BLaER1 (cell line): Measurements from ENCODE around the gene POFUT2.

ENCODE experiments used
- H3K27ac ChIP-seq: shearing (Covaris generic); formaldehyde crosslinking; 2 replicates; pipeline ENCODE4 v1.8.1; 2022
- H3K27me3 ChIP-seq: shearing (Covaris generic); formaldehyde crosslinking; 2 replicates; pipeline ENCODE4 v1.8.1; 2022
- H3K36me3 ChIP-seq: shearing (Covaris generic); formaldehyde crosslinking; 2 replicates; pipeline ENCODE4 v1.8.1; 2022
- H3K4me1 ChIP-seq: shearing (Covaris generic); formaldehyde crosslinking; 2 replicates; pipeline ENCODE4 v1.8.1; 2022
- H3K4me2 ChIP-seq: shearing (Covaris generic); formaldehyde crosslinking; 2 replicates; pipeline ENCODE4 v1.8.1; 2022
- H3K4me3 ChIP-seq: shearing (Covaris generic); formaldehyde crosslinking; 2 replicates; pipeline ENCODE4 v1.8.1; 2022
- H3K9ac ChIP-seq: shearing (Covaris generic); formaldehyde crosslinking; 2 replicates; pipeline ENCODE4 v1.8.1; 2022
- H3K9me3 ChIP-seq: shearing (Covaris generic); formaldehyde crosslinking; 2 replicates; pipeline ENCODE4 v1.8.1; 2022
- H4K20me1 ChIP-seq: shearing (Covaris generic); formaldehyde crosslinking; 2 replicates; pipeline ENCODE4 v1.8.1; 2022
- Cebpa-rat ChIP-seq: shearing (Covaris generic); IDR thresholded peaks from 2 replicates; pipeline ENCODE4 v1.8.1; 2022

The POFUT2 gene

GRCh38 chr21:45265721-45266517 lies 21.8 kb downstream of the POFUT2 start:
- H3K9ac ChIP-seq = 0 out of 2 replicates have a peak overlapping the region, but pooled peaks have one; percentile 31
- peaks cover 21% of the 10 kb centered on the region for H3K4me1 ChIP-seq
- no peak overlapping the region for H3K4me3 ChIP-seq
- H3K36me3 ChIP-seq = peaks cover 63% of the 10 kb centered on the region
- H3K27me3 ChIP-seq = no peaks in the 10 kb centered on the region
- peak overlapping the region; percentile 82 for H3K27ac ChIP-seq
- peaks cover 25% of the 10 kb centered on the region for H3K9me3 ChIP-seq
- H3K4me2 ChIP-seq = peak overlapping the region; percentile 69
- H4K20me1 ChIP-seq = peaks cover 8% of the 10 kb centered on the region; the same call in 1 of the 2 replicates
- TF ChIP-seq Cebpa-rat = no peak

- Histone ChIP-seq H3K9ac (no peak overlapping the region), H3K36me3 (peaks cover 54% of the 10 kb centered on the region), H3K27ac (no peak overlapping the region), H3K4me3 (no peak overlapping the region), H3K4me2 (no peak overlapping the region), H3K4me1 (peaks cover 30% of the 10 kb centered on the region), H3K9me3 (peaks cover 16% of the 10 kb centered on the region), H3K27me3 (no peaks in the 10 kb centered on the region), H4K20me1 (peaks cover 8% of the 10 kb centered on the region; the same call in 1 of the 2 replicates)
- TF ChIP-seq Cebpa-rat = no peak
Observed at GRCh38 chr21:45264912-45265515, 22.7 kb downstream of the POFUT2 start.

GRCh38 chr21:45264146-45264911 lies 23.4 kb downstream of the POFUT2 start:
- peaks cover 47% of the 10 kb centered on the region for H3K36me3 ChIP-seq
- TF ChIP-seq Cebpa-rat = no peak

GRCh38 chr21:45263534-45263933 lies 24.2 kb downstream of the POFUT2 start:
- H3K27me3 ChIP-seq = no peaks in the 10 kb centered on the region
- H3K27ac ChIP-seq = no peak overlapping the region
- peaks cover 30% of the 10 kb centered on the region for H3K4me1 ChIP-seq
- no peak overlapping the region for H3K4me2 ChIP-seq
- no peak overlapping the region for H3K4me3 ChIP-seq
- peaks cover 8% of the 10 kb centered on the region; the same call in 1 of the 2 replicates for H4K20me1 ChIP-seq
- H3K9me3 ChIP-seq = peaks cover 7% of the 10 kb centered on the region
- H3K36me3 ChIP-seq = peaks cover 47% of the 10 kb centered on the region
- H3K9ac ChIP-seq = no peak overlapping the region
- no peak for TF ChIP-seq Cebpa-rat

More at GRCh38 chr21:45264146-45264911, 23.4 kb downstream of the POFUT2 start:
- Histone ChIP-seq H3K4me2 (no peak overlapping the region), H4K20me1 (peaks cover 8% of the 10 kb centered on the region; the same call in 1 of the 2 replicates), H3K27ac (no peak overlapping the region), H3K4me1 (peaks cover 30% of the 10 kb centered on the region), H3K9ac (no peak overlapping the region), H3K9me3 (peaks cover 9% of the 10 kb centered on the region), H3K27me3 (no peaks in the 10 kb centered on the region), H3K4me3 (no peak overlapping the region)

- H3K4me3 ChIP-seq = no peak overlapping the region
- H3K4me2 ChIP-seq = no peak overlapping the region
- no peak overlapping the region for H3K9ac ChIP-seq
- H3K27me3 ChIP-seq = no peaks in the 10 kb centered on the region
- peaks cover 5% of the 10 kb centered on the region for H3K9me3 ChIP-seq
- peaks cover 43% of the 10 kb centered on the region for H3K36me3 ChIP-seq
- peaks cover 35% of the 10 kb centered on the region for H3K4me1 ChIP-seq
- no peak for TF ChIP-seq Cebpa-rat
- no peak overlapping the region for H3K27ac ChIP-seq
- peaks cover 8% of the 10 kb centered on the region; the same call in 1 of the 2 replicates for H4K20me1 ChIP-seq
Observed at GRCh38 chr21:45262616-45263015, 25.1 kb downstream of the POFUT2 start.

GRCh38 chr21:45262041-45262581 lies 25.6 kb downstream of the POFUT2 start:
- Histone ChIP-seq H3K27ac (no peak overlapping the region), H3K4me2 (no peak overlapping the region), H3K9ac (no peak overlapping the region), H3K36me3 (peaks cover 38% of the 10 kb centered on the region), H4K20me1 (peaks cover 8% of the 10 kb centered on the region; the same call in 1 of the 2 replicates), H3K27me3 (no peaks in the 10 kb centered on the region), H3K9me3 (no peaks in the 10 kb centered on the region), H3K4me3 (no peak overlapping the region), H3K4me1 (peaks cover 35% of the 10 kb centered on the region)
- no peak for TF ChIP-seq Cebpa-rat

- H3K4me2 ChIP-seq = no peak overlapping the region
- no peak for TF ChIP-seq Cebpa-rat
- no peak overlapping the region for H3K9ac ChIP-seq
- no peak overlapping the region for H3K4me3 ChIP-seq
- no peaks in the 10 kb centered on the region for H3K9me3 ChIP-seq
- peaks cover 30% of the 10 kb centered on the region for H3K36me3 ChIP-seq
- no peak overlapping the region for H3K27ac ChIP-seq
- H4K20me1 ChIP-seq = peaks cover 4% of the 10 kb centered on the region; the same call in 1 of the 2 replicates
- no peaks in the 10 kb centered on the region for H3K27me3 ChIP-seq
- peaks cover 35% of the 10 kb centered on the region for H3K4me1 ChIP-seq
Observed at GRCh38 chr21:45261093-45261492, 26.6 kb downstream of the POFUT2 start.

- Histone ChIP-seq H4K20me1 (no peaks in the 10 kb centered on the region), H3K4me2 (0 out of 2 replicates have a peak overlapping the region, but pooled peaks have one; percentile 3), H3K27ac (no peak overlapping the region), H3K27me3 (no peaks in the 10 kb centered on the region), H3K4me1 (peaks cover 37% of the 10 kb centered on the region), H3K36me3 (peaks cover 23% of the 10 kb centered on the region), H3K9me3 (no peaks in the 10 kb centered on the region), H3K9ac (no peak overlapping the region), H3K4me3 (no peak overlapping the region)
- no peak for TF ChIP-seq Cebpa-rat
Observed at GRCh38 chr21:45260191-45260825, 27.4 kb downstream of the POFUT2 start.
